GM12891 (cell line): ENCODE results near the gene SREK1.

ENCODE experiments used
- DNase-seq: peaks from one replicate; pipeline ENCODE4 v3.0.0; 2011; ENCODE audit warnings: low spot score; ENCODE audit not compliant: insufficient read length
- FAIRE-seq: peaks from 2 replicates; lab custom pipeline; 2011; peaks lifted over from hg19 to GRCh38; lab: Jason Lieb, UNC
- PAX5 ChIP-seq: IDR thresholded peaks from 2 replicates; pipeline ENCODE4 v1.6.1; 2011; ENCODE audit warnings: low read length, moderate library complexity, mild to moderate bottlenecking; ENCODE audit not compliant: insufficient read depth, severe bottlenecking
- POLR2A ChIP-seq: IDR thresholded peaks from 2 replicates; pipeline ENCODE4 v1.6.1; 2011; ENCODE audit warnings: low read depth, low read length, control low read depth
- POLR2AphosphoS5 ChIP-seq: IDR thresholded peaks from 2 replicates; pipeline ENCODE4 v1.6.1; 2011; ENCODE audit warnings: low read depth, low read length, control low read depth
- POU2F2 ChIP-seq: IDR thresholded peaks from 2 replicates; pipeline ENCODE4 v1.6.1; 2011; ENCODE audit warnings: low read depth, mild to moderate bottlenecking, control low read depth, low read length, moderate library complexity
- SPI1 ChIP-seq: IDR thresholded peaks from 2 replicates; pipeline ENCODE4 v1.6.1; 2011; ENCODE audit warnings: low read depth, low read length, control low read depth
- TAF1 ChIP-seq: IDR thresholded peaks from 2 replicates; pipeline ENCODE4 v1.6.1; 2011; ENCODE audit warnings: low read depth, low read length, control low read depth

The SREK1 gene

DNA sequence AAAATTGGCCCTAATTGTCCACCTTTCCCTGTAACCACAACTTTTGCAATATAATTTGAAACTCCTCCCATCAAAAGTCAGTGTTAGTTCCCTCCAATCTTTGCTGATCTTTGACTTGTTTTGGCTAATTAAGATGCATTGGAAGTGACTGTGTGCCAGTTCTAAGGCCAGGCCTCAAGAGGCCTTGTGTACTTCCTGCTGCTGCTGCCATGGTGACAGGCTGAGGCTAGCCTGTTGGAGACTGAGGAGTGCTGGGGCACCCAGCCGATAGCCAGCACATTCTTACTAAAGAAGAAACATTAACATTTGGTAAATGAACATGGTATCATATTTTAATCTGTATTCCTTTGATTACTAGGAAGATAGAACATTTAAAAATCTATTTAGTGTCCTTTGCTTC, 86.5 kb downstream of the SREK1 start:
- FAIRE-seq (no peak), DNase-seq (no peak)
- TF ChIP-seq SPI1 (no peak), POLR2A (no peak), POU2F2 (no peak), TAF1 (no peak), PAX5 (no peak), POLR2AphosphoS5 (no peak)

DNA sequence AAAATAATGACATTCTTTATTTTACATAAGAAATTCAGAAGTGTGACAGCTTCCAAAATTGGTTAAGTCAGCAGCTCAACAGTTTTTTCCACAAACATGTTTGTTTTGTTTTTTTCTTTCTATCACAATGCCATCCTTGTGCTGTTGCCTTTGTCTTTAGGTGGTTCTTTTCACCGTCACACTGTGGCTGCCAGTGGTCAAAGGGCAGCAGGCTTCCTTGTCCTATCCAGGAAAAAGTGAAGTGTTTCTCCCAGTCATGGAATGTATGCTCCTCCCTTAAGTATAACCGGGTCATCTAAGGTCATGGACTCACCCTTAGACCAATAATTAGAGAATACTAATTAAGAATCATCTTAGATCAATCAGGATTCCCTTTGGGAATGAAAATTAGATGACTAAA, 87.4 kb downstream of the SREK1 start:
- FAIRE-seq (no peak), DNase-seq (no peak)
- TF ChIP-seq POLR2A (no peak), POLR2AphosphoS5 (no peak), SPI1 (no peak), POU2F2 (no peak), TAF1 (no peak), PAX5 (no peak)

DNA sequence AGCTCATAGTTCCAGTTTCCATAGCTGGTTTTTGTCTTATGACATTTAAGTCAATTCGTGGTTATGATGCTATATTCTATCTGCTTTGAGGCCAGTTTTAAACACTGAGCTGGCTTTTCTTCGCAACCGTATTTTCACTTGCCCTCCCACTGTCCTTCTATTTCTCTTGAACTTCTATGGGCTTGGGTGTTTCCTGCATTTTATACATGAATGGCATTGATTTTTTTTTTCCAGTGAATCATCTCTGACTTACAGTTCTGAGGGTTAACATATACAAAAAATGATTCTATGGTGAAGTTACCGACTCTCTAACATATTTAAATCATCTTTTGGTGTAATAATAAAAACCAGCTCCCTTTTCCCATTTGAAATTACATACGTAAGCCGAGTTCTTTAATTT, 88.2 kb downstream of the SREK1 start:
- DNase-seq (no peak), FAIRE-seq (no peak)
- no peak for TF ChIP-seq POU2F2
- no peak for TF ChIP-seq POLR2AphosphoS5
- no peak for TF ChIP-seq TAF1
- no peak for TF ChIP-seq POLR2A
- TF ChIP-seq PAX5, result no peak

DNA sequence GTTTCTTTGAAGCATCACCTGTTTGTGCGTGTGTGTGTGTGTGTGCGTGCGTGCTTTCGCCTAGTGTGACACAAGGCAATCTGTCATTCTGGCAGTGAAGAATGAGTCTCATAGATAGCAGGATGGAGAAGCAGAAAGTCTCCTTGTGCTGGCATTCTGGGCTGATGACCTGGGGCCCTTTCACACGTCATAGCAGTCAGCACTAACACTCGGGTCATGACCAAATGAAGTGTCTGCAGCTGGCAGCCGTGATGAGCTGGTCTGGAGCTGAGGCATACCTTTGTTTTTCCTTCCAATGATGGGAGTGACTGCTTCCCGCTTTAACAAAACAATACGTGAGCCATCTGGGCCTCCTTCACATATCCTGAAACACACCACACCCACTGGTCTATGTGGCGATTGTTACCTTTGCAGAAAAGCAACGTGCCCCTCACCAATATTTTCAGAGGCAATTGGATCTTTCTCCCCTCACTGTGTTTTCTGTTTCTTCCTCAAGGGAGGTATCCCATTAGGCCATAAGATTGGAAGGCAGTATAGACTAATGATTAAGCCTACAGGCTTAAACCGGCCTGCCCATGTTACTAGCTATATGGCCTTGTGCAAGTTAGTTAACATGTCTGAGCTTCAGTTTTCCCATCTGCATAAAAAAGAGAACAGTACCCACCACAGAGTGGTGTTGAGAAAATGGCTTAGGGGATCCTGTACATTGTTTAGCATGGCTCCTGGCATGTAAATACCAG, 88.8 kb downstream of the SREK1 start:
- FAIRE-seq, result no peak
- no peak for DNase-seq
- no peak for TF ChIP-seq SPI1
- no peak for TF ChIP-seq PAX5
- no peak for TF ChIP-seq POLR2AphosphoS5
- TF ChIP-seq TAF1, result no peak
- TF ChIP-seq POLR2A, result no peak
- no peak for TF ChIP-seq POU2F2
